H1 (cell line): ENCODE results near the gene GPS2. TPM values are rescaled to one million over a fixed set of nuclear protein-coding genes. Genes with fewer than 3 reads are reported as not detected.

Source experiments
- CTCF ChIA-PET: fragments of 300-600 bp; sonication (Branson Sonifier 250); formaldehyde crosslinking; loops from one replicate; lab custom pipeline; 2021; ENCODE audit not compliant: partially characterized antibody; lab: Charles Lee
- POLR2A ChIA-PET: fragments of 300-600 bp; sonication (Branson Sonifier 250); formaldehyde crosslinking; loops from one replicate; lab custom pipeline; 2021; ENCODE audit warnings: inconsistent platforms; ENCODE audit not compliant: partially characterized antibody; lab: Charles Lee
- DNase-seq, 2 experiments: peaks; one replicate each; pipeline versions ENCODE4 v3.0.0 to v3.0.0-alpha.2; 2010 to 2022; ENCODE audit warnings: low spot score in 2 of 2, low read depth in 1 of 2, mixed read lengths in 1 of 2
- FAIRE-seq: peaks from 2 replicates; lab custom pipeline; 2011; peaks lifted over from hg19 to GRCh38; lab: Jason Lieb, UNC
- H2AFZ ChIP-seq: 2 replicates; pipeline ENCODE4 v1.8.1; 2012; ENCODE audit warnings: low read length, inconsistent platforms
- H2AK5ac ChIP-seq: 2 replicates; pipeline ENCODE4 v1.6.1; 2013; ENCODE audit warnings: low read depth, low read length
- H2BK120ac ChIP-seq: replicated peaks from 2 replicates; pipeline ENCODE3; 2013; ENCODE audit warnings: low read depth, low read length, inconsistent platforms
- H2BK12ac ChIP-seq: 2 replicates; pipeline ENCODE4 v1.6.1; 2013; ENCODE audit warnings: low read depth, low read length
- H2BK15ac ChIP-seq: 2 replicates; pipeline ENCODE4 v1.6.1; 2013; ENCODE audit warnings: low read length
- H2BK20ac ChIP-seq: 2 replicates; pipeline ENCODE4 v1.6.1; 2013; ENCODE audit warnings: low read length
- H2BK5ac ChIP-seq: 2 replicates; pipeline ENCODE4 v1.6.1; 2013; ENCODE audit warnings: low read depth, low read length
- H3K14ac ChIP-seq: 2 replicates; pipeline ENCODE4 v1.6.1; 2013; ENCODE audit warnings: inconsistent platforms; ENCODE audit not compliant: insufficient read length
- H3K18ac ChIP-seq: 2 replicates; pipeline ENCODE4 v1.6.1; 2013; ENCODE audit warnings: low read length; ENCODE audit errors: extremely low read depth
- H3K23ac ChIP-seq: 2 replicates; pipeline ENCODE4 v1.6.1; 2013; ENCODE audit warnings: inconsistent platforms; ENCODE audit not compliant: insufficient read length
- H3K23me2 ChIP-seq: 2 replicates; pipeline ENCODE4 v1.6.1; 2013; ENCODE audit warnings: low read depth, low read length
- H3K27ac ChIP-seq: 2 replicates; pipeline ENCODE4 v1.6.1; 2011; ENCODE audit warnings: low read depth, low read length, inconsistent platforms
- H3K27me3 ChIP-seq, 4 experiments: replicated peaks in 1 of 4; 1 replicate in 1 of 4; 2 replicates in 3 of 4; pipeline versions ENCODE4 v1.6.1 to v1.8.1; 2011 to 2013; ENCODE audit warnings: low read length in 3 of 4, mild to moderate bottlenecking in 3 of 4, inconsistent platforms in 2 of 4, mixed read lengths in 2 of 4, moderate library complexity in 1 of 4; ENCODE audit not compliant: control insufficient read depth in 3 of 4, insufficient read depth in 3 of 4; ENCODE audit errors: extremely low read depth in 1 of 4
- H3K36me3 ChIP-seq, 4 experiments: 2 replicates each; pipeline versions ENCODE4 v1.6.1 to v1.8.1; 2011 to 2013; ENCODE audit warnings: mild to moderate bottlenecking in 4 of 4, low read length in 3 of 4, moderate library complexity in 2 of 4, control low read depth in 1 of 4, inconsistent platforms in 1 of 4; ENCODE audit not compliant: insufficient read depth in 4 of 4, control insufficient read depth in 2 of 4
- H3K4ac ChIP-seq: replicated peaks from 2 replicates; pipeline ENCODE3; 2013; ENCODE audit warnings: low read length, low read depth, mixed read lengths, inconsistent platforms; ENCODE audit not compliant: insufficient read length
- H3K4me1 ChIP-seq, 4 experiments: replicated peaks in 1 of 4; 1 replicate in 1 of 4; 2 replicates in 3 of 4; pipeline versions ENCODE4 v1.6.1 to v1.8.1; 2011 to 2013; ENCODE audit warnings: low read length in 3 of 4, inconsistent platforms in 2 of 4, mixed read lengths in 1 of 4; ENCODE audit not compliant: insufficient read depth in 4 of 4, control insufficient read depth in 3 of 4
- H3K4me2 ChIP-seq, 2 experiments: 2 replicates each; pipeline versions ENCODE4 v1.6.1 to v1.8.1; 2011 to 2013; ENCODE audit warnings: low read depth in 2 of 2, low read length in 2 of 2, control low read depth in 1 of 2, inconsistent platforms in 1 of 2, mild to moderate bottlenecking in 1 of 2; ENCODE audit not compliant: insufficient read depth in 1 of 2
- H3K4me3 ChIP-seq, 4 experiments: fragments of 200-600, 300-600 bp in 1 of 4; sonication (generic), shearing (Covaris generic), sonication (Bioruptor Twin) in 1 of 4; 2 replicates each; pipeline versions ENCODE4 v1.5.1 to v1.8.1; 2011 to 2016; ENCODE audit warnings: low read length in 4 of 4, low read depth in 3 of 4, control low read depth in 2 of 4, inconsistent platforms in 2 of 4, mild to moderate bottlenecking in 2 of 4, mixed read lengths in 1 of 4, moderate library complexity in 1 of 4; ENCODE audit not compliant: insufficient read depth in 2 of 4; ENCODE audit errors: extremely low read depth in 1 of 4
- H3K56ac ChIP-seq: replicated peaks from 2 replicates; pipeline ENCODE3; 2013; ENCODE audit warnings: low read depth, mild to moderate bottlenecking, mixed read lengths, low read length, inconsistent platforms; ENCODE audit not compliant: insufficient read length
- H3K79me1 ChIP-seq: 2 replicates; pipeline ENCODE4 v1.6.1; 2013; ENCODE audit warnings: low read depth, low read length, control low read depth
- H3K79me2 ChIP-seq, 2 experiments: 2 replicates each; pipeline versions ENCODE4 v1.6.1 to v1.8.1; 2012 to 2013; ENCODE audit warnings: low read length in 2 of 2, mild to moderate bottlenecking in 2 of 2, inconsistent platforms in 1 of 2; ENCODE audit not compliant: insufficient read depth in 2 of 2, control insufficient read depth in 1 of 2
- H3K9ac ChIP-seq, 4 experiments: replicated peaks in 1 of 4; 1 replicate in 1 of 4; 2 replicates in 3 of 4; pipeline versions ENCODE4 v1.6.1 to v1.8.1; 2011 to 2013; ENCODE audit warnings: low read depth in 3 of 4, low read length in 3 of 4, control low read depth in 2 of 4, mild to moderate bottlenecking in 2 of 4, moderate library complexity in 2 of 4, inconsistent platforms in 1 of 4; ENCODE audit errors: extremely low read depth in 1 of 4
- H3K9me3 ChIP-seq, 2 experiments: 2 replicates each; pipeline versions ENCODE4 v1.6.1 to v1.8.1; 2012 to 2013; ENCODE audit warnings: mild to moderate bottlenecking in 2 of 2, moderate library complexity in 2 of 2, control low read depth in 1 of 2, inconsistent platforms in 1 of 2, low read depth in 1 of 2, low read length in 1 of 2, mixed read lengths in 1 of 2; ENCODE audit not compliant: insufficient read depth in 2 of 2
- H4K20me1 ChIP-seq, 2 experiments: replicated peaks in 1 of 2; 2 replicates each; pipeline versions ENCODE3 to v1.8.1; 2011 to 2013; ENCODE audit warnings: inconsistent platforms in 2 of 2, low read length in 2 of 2, mild to moderate bottlenecking in 1 of 2; ENCODE audit not compliant: insufficient read depth in 2 of 2, control insufficient read depth in 1 of 2
- H4K5ac ChIP-seq: 2 replicates; pipeline ENCODE4 v1.6.1; 2013; ENCODE audit warnings: low read length, low read depth, mixed read lengths, inconsistent platforms; ENCODE audit not compliant: insufficient read length
- H4K8ac ChIP-seq: 2 replicates; pipeline ENCODE4 v1.8.0; 2013; ENCODE audit warnings: mild to moderate bottlenecking, moderate library complexity, low read length, inconsistent platforms; ENCODE audit not compliant: insufficient read depth; ENCODE audit errors: extremely low read depth
- H4K91ac ChIP-seq: replicated peaks from 2 replicates; pipeline ENCODE3; 2013; ENCODE audit warnings: low read length, mixed read lengths, inconsistent platforms; ENCODE audit not compliant: insufficient read length
- KDM4A ChIP-seq: IDR thresholded peaks from one replicate; pipeline ENCODE4 v1.7.1; 2012; ENCODE audit warnings: low read depth, mild to moderate bottlenecking, moderate library complexity, low read length, inconsistent platforms; ENCODE audit not compliant: severe bottlenecking
- RAD21 ChIP-seq, 2 experiments: IDR thresholded peaks in 1 of 2; conservative IDR thresholded peaks in 1 of 2; 2 replicates each; pipeline ENCODE4 v1.6.1; 2011; ENCODE audit warnings: low read depth in 2 of 2, low read length in 2 of 2, improper control_type of control experiment in 1 of 2, inconsistent platforms in 1 of 2, mild to moderate bottlenecking in 1 of 2, moderate library complexity in 1 of 2
- WGBS, 2 experiments: shearing (Covaris generic) in 1 of 2; methylation state at CpG; one replicate each; pipeline versions ENCODE4 v1.1.6 to v1.1.7; 2013 to 2015; ENCODE audit warnings: low lambda C conversion rate in 2 of 2, mixed read lengths in 2 of 2, inconsistent platforms in 1 of 2, low coverage in 1 of 2, missing lambda C conversion rate in 1 of 2; ENCODE audit not compliant: insufficient replicate concordance in 2 of 2, insufficient coverage in 1 of 2, insufficient read length in 1 of 2; ENCODE audit errors: extremely low coverage in 1 of 2, missing lambda C conversion rate in 1 of 2; 5-methylcytosine and 5-hydroxymethylcytosine counted together
- polyA plus RNA-seq, 7 experiments: library from polyadenylated mRNA; depleted of rRNA in 3 of 7; stranded (reverse) in 5 of 7; unstranded in 2 of 7; fragments of >200 nt in 5 of 7; fragments of 200-250 nt in 2 of 7; gene quantifications; 1 replicate in 5 of 7; 2 replicates in 1 of 7; 4 replicates in 1 of 7; pipeline versions ENCODE4 v1.2.1 to v1.2.3, GENCODE V29; 2011 to 2013; ENCODE audit warnings: missing spikeins in 2 of 7, mixed read lengths in 2 of 7
- total RNA-seq: library from RNA; stranded (reverse); fragmentation: NEBNext Ultra II Directional; extraction: Animal tissue kit (Norgen Biotek cat#: 25700); gene quantifications from 2 replicates; pipeline ENCODE4 v1.2.1, GENCODE V29; 2021

Gene GPS2
- total and polyA plus RNA-seq, 2 of the 8 experiments (the other 6 are each of a cell fraction or from before 2014, with no cell fraction given), result 67.0 to 152 TPM

GRCh38 chr17:7285679-7286078 is 29.5 kb downstream of the GPS2 start:
- Histone ChIP-seq H3K27ac (no peak overlapping the region), H2AK5ac (no peak overlapping the region), H3K79me1 (no peaks in the 10 kb centered on the region), H2BK5ac (no peak overlapping the region), H3K4me3 (no peak overlapping the region), H4K5ac (no peak overlapping the region), H4K8ac (no peak overlapping the region), H3K9me3 (no peaks in the 10 kb centered on the region), H3K23ac (no peak overlapping the region), H3K4me2 (no peak overlapping the region), H3K56ac (no peak overlapping the region), H3K36me3 (peaks cover 0 to 6% (median 3%) of the 10 kb centered on the region in 4 experiments; a peak in 3 of 8 replicates), H2AFZ (no peak overlapping the region), H2BK20ac (no peak overlapping the region), H4K20me1 (peaks cover 0 to 7% of the 10 kb centered on the region in 2 experiments), H3K18ac (no peak overlapping the region), H4K91ac (no peak overlapping the region), H3K27me3 (peaks cover 0 to 13% (median 7%) of the 10 kb centered on the region in 4 experiments; a peak in 6 of 7 replicates)
- no peak for FAIRE-seq
- 94% methylated on average over 12 of the region's 12 CpGs; no CpG with 5 or more reads in 1 of the 2 experiments for WGBS, 2 experiments
- ChIA-PET CTCF (interaction anchor here (0.6 to 3.7 kb wide), 8 partner anchors 11 to 535 kb away, joined by 3 to 17 read pairs (median 4); no protein-coding TSS in a partner anchor), POLR2A (interaction anchor here (0.6 to 4.0 kb wide), 13 partner anchors 8 to 58 kb away, joined by 3 to 22 read pairs (median 7); partner anchors contain the start of genes ACAP1, DVL2 and GPS2)
- no peak for TF ChIP-seq KDM4A
- TF ChIP-seq RAD21 (IDR thresholded peaks at IDR 0.05 in 1 of 2, conservative IDR thresholded peaks at IDR 0.05 in 1 of 2; ENCODE audit: low read depth in 2 of 2, low read length in 2 of 2), result no peak
- TF ChIP-seq, all 59 proteins: peak for 0
- H3K79me2 ChIP-seq, result no peaks in the 10 kb centered on the region
- no peak for DNase-seq
- no peak overlapping the region for H3K4ac ChIP-seq
- no peak overlapping the region for H3K14ac ChIP-seq
- H3K9ac ChIP-seq, result no peak overlapping the region
- peaks cover 0 to 13% (median 8%) of the 10 kb centered on the region in 4 experiments; a peak in 6 of 7 replicates for H3K4me1 ChIP-seq
- no peak overlapping the region for H2BK15ac ChIP-seq
- no peak overlapping the region for H2BK120ac ChIP-seq
- peaks cover 10% of the 10 kb centered on the region for H3K23me2 ChIP-seq
- H2BK12ac ChIP-seq, result no peak overlapping the region
